NCI-H1105 (cell line): Measurements from ENCODE around the gene BMP7.

ENCODE experiments used
- DNase-seq: peaks from one replicate; lab custom pipeline; 2025; lab: John Stamatoyannopoulos, UW

Gene BMP7

DNA sequence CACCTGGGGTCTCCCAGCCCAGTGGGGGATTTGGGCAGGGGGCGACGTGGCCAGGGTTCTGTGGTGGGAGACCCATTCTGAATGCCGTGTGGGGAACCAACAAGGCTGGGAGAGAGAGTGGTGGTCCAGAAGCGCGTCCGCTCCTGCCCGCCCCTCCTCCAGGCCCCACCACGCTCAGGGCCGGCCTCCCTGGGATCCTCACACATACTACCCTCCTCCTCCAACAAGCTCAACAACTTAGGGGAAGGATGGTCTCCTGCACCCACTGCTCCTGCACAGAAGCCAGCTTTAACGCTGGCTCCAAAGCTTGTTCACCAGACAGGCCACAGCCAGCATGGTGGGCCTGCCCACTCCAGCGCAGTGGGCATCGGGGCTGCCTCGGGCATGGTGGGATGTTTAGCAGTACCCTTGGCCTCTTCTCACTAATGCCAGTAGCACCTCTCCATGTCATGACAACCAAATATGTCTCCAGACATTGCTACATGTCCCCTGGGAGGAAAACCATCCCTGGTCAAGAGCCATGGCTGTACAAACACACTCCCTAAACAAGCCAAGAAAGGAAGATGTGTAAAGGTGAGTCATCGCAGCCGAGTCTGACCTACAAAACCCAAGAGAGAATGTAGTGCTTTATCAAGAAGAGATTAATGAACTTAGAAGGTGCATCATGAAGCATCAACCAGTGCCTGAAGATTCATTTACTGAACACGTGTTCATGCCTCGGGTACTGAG is 75.7 kb downstream of the BMP7 start:
- no peak for DNase-seq

DNA sequence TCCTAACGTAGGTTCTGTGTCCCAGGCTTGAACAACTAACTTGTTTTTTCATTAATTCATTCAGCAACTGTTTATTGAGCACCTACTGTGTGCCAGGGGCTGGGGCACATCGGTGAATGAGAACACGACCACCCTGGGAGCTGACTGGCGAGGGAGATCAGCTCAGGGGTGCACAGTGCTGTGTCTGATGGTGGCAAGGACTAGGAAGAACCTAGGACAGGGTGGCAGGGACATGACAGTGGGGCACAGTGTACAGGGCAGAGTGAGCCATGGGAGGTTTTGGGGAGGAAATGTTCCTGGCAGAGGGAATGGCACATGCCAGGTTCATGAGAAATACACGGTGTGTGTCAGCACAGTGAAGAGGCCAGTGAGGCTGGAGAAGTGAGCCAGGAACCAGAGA is 76.7 kb downstream of the BMP7 start:
- no peak for DNase-seq

DNA sequence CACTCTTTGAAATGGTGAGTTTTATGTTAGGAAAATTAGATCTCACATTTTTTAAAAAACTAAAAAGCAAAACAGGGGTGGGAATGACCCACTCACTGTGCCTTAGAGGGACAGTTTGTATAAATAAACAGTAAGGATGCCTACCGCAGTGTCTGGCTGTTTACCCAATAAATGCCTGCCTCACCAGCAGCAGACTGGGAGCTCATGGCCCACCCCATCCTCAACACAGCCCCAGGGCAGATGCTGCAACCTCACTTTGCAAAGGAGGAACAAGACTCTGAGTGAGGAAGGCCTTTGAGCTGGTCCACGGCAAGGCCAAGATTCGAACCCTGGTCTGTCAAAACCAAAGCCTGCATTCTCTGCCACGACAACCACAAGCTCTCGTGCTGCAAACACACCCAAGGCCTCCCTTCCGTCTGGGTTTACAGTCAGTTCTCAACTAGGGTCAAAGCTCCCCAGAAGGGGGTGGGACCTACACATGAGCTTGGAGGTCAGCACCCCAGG is 77.8 kb downstream of the BMP7 start:
- DNase-seq: no peak

DNA sequence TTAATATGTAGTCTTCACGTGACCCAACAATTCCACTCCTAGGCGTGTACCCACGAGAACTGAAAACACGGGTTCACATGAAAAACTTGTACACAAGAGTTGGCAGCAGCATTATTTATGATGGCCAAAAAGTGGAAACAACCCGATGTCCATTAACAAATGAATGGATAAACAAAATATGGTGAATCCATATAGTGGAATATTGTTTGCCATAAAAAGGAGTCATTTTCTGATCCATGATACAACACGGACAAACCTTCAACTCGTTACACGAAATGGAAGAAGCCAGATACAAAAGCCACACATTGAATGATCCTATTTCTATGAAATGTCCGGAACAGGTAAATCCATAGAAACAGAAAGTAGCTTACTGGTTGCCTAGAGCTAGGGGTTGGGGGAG is 78.4 kb downstream of the BMP7 start:
- no peak for DNase-seq

DNA sequence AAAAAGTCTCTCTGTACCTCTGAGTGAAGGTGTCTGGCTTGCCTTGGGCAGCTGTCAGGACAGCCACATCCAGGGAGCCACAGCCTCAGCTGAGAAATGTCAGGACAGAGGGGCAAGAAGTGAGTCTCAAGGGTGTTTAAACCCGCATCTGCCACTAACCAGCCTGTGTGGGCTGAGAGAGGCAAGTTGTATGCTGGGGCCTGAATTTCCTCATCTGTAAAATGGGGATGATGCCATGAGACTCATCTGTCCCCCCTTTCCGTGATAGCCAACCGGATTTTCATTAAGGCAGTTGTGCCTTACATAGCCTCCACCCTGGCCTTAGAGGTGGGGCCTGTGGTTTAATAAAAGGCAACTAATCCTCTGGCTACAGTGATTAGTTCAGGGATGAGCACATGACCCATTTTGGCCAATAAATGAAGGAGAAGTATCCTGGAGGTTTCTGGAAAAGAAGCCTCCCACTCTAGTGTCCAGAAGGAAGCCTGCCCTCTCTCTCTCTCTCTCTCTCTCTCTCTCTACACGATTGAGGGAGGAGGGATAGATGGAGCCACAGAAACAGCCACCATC is 79.3 kb downstream of the BMP7 start:
- DNase-seq: no peak

DNA sequence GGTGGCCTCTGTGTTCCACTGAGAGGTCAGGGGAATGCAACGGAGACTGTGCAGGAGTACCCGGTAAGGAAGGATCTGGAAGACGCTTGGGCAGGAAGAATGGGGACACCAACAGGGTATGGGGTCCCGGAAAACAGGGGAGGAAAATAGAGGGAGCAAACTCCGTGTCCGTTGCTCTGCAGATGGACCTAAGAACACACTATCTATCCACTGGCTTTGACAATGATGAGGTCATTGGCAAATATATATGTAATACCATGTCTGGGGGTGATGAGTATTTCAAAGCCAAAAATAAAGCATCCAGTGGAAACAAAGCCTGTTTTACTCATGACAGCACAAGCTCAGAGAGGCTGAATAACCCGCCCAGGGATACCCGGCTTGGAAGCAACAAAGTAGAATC is 80.2 kb downstream of the BMP7 start:
- no peak for DNase-seq

DNA sequence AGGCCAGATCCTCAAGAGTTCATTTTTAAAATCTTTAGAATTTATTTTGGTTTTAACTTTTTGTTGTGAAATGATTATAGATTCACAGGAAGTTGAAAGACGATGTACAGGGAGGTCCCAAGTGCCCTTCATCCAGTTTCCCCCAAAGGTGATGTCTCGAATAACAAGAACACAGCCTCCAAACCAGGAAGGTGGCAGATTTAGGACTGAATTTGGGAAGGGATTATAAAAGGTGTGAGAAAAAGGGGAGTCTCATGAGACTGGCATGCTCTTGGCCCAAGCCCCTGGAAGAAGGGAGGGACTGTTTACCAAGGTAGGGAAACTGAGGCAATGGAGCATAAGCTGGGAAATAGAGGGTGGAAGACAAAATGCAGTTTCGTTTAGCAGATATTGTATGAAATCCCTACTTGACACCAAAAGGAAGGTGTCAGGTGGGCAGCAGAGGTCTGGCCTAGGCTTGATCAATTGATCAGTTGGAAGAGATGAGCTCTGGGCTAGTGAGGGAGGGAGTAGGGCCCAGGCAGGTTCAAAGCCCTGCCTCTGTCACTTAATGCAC is 81.2 kb downstream of the BMP7 start:
- no peak for DNase-seq

DNA sequence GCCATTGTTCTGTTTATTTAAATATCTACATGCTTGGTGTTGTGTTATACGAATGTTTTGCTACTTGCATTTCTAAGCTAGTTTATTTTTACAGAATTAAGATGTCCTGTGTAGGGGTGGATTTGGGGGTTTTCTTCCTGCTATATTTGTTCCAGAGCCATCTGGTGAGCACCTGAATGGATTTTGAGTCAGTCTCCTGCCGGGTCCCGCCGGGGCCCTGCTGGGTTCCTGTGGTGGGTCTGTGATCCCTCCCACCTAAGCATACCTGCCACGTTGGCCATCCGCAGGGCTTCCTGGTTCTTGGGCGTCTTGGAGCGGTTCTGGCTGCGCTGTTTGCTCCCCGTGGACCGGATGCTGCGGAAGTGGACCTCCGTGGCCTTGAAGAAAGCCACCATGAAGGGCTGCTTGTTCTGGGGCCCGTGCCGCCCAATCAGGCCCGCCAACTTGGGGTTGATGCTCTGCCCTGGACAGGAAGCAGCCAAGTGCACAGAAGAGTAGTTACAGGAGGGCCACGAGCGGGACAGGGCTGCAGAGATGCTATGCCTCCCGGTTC is 82.9 kb downstream of the BMP7 start:
- no peak for DNase-seq

DNA sequence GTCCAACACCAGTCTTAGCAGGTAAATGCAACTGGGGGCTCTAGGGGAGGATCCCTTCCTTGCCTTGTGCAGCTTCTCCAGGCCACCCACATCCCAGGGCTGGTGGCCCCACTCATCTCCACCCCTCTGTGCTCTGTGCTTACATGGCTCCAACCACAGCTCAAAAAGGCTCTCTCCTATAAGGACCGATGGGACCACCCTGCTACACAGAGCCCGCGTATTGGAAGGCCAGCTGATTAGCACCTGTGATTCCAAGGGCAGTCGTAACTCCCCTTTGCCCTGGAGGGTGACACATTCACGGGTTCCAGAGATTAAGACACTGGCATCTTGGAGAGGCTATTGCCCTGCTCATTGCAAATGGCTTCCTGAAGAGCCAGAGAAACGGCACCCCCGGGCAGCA is 84.8 kb downstream of the BMP7 start:
- no peak for DNase-seq

DNA sequence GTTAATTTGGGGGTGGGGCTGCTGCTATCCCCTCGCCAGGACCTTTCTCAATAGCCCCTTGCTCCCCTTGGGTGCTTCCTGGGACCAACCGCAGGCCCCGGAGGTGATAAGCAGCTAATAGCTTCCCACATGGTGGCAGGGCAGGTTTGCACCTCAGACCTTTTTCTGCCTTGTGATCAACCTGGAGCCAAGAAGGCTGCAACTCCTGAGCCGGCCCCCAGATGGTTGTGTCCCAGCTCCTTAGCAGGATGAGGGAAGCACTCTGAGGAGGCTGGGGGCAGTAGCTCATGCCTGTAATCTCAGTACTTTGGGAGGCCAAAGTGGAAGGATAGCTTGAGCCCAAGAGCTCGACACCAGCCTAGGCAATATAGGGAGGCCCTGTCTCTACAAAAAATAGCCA is 85.5 kb downstream of the BMP7 start:
- DNase-seq: no peak

DNA sequence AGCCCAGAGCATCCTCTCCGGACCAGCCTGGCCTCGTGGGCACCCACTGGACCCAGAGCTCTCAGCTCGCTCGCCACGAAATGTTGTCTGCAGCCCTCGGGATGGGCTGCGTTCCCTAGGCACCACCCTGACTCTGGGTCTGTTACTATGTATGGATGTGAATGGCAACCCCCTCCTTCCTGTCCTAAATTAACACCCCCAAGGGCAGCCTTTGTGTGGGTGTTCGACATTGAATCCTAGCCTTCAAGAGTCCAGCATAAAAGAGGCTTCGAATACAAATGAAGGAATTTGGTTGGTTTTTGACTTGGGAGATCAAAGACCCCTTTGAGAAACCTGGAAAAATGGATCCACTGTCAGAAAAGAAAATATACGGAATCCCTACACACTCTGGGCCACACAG is 86.1 kb downstream of the BMP7 start:
- no peak for DNase-seq

DNA sequence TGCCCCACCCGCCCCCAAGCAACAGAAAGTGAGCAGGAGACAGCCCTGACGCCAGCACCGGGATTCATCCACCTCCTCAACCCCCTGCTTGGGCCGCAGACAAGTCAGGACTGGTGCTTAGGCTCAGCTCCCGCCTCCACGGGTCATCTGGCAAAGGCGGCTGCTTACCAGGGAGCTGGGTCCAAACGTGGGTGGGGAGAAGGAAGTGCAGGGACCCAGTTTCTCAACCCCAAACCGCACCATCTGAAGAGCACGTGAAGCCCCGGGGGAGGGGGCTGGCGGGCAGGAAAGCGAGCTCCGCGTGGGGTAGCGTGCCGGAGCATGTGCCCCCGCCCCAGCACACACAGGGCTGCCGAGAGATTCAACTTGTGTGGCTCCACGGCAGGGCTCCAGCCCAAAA is 87.2 kb downstream of the BMP7 start:
- no peak for DNase-seq

DNA sequence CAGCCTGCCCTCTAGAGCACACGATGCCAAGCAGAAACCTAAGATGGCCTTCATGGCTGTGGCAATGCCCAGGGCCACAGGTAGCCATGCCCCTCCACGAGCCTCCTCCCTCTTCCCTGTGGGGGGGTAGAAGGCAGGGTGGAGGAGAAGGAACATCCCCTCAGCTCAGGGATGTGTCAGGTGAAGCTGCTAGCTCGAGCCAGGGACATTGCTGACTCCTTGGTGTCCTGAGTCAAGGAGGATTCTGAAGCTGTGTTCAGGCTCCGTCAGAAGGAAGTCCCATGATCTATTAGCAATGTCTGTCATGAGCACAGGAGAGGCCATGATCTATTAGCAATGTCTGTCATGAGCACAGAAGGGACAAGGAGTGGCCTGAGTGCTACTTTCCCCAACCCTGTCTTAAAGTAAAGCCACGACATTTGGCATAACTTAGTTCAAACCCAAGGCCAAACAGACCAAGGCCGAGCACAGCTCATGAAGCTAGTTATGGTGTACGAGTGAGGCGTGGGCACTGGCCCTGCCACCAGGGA is 87.8 kb downstream of the BMP7 start:
- DNase-seq: no peak

DNA sequence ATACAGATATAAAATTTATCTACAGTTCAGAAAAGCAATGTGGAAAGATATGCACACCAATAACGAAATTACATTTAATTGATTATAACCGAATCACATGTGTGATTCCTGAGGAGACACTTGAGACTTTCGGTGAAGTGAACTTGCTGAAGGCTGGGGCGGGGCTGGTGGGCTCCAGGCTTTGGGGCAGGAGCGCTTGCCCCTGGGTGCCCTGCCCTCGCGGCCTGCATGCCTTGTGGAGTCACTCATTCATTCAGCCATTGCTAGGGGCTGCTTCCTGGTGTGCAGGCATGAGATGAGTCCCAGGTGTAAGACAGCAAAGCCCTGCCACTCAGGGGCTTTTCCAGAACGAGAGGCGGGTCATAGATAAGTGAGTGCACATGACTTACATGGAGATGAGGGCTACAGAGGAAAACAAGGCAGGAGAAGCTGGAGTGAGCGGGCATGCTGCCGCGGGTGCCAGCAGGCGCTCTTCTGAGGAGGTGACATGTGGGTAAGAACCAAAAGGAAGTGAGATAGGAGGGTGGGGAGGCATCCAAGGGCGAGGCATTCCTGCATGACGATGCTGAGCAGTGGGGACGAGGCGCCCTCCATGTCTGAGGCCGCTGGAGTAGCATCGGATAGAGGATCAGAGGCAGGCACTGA is 88.7 kb downstream of the BMP7 start:
- no peak for DNase-seq

DNA sequence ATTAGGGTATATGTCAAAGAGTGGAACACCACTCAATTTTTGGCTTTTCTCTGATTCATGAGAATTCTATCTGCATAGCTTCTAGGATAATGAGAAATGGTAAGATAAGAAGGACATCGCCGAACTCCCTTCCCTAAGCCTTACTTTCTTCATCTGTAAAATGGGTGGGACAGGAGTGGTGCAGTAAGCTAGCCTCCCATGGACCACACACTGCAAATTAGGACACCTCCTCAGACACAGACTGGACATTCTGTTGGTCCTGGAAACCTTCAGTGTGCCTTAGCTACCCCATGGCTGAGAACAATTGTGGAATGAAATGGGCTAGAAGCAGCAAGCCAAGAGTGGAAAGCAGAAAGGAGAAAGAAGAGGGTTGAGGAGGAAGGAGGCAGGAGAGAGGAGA is 89.6 kb downstream of the BMP7 start:
- DNase-seq: no peak

DNA sequence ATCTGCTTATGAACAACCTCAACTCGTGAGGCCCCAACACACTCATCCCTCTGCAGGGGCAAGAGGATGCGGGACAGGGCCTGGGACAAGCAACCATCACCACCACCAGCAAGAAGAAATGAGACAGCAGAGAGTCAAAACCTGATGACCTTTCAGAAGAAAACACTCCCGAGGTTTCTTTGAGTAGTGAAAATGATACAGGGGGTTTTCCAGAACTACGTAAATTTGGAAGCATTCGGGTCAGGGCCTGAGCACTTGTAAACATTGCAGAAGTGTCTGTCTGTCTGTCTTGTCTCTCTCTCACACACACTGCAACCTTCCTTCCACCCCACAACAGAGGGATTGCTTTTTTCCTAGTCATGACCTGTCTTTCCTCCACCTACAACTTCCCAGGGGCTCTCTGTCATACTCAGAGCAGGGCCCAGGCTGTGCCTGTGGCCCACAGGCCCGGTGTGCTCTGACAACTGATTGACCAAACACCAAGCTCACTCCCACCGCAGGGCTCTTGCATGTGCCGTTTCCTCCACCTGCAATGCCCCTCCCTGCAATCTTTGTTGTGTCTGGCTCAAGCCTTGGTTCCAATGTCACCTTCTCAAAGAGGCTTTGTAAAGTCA is 90.9 kb downstream of the BMP7 start:
- no peak for DNase-seq

DNA sequence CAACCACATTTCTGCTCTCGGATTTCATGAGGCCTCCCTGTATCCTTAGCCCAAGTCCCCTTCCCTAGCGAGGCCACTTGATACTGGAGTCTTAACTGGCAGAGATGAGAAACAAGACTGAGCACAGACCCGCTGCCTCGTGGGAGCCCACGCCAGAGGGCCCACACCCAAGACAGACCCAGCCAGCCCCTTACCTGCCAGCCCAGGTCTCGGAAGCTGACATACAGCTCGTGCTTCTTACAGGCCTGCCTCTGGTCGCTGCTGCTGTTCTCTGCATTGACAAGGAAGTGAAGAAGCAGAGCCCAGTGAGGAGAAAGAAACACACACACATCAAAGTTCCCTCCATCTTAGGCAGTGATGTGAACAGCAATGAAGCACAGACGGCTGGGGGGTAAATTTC is 91.7 kb downstream of the BMP7 start:
- DNase-seq: no peak

DNA sequence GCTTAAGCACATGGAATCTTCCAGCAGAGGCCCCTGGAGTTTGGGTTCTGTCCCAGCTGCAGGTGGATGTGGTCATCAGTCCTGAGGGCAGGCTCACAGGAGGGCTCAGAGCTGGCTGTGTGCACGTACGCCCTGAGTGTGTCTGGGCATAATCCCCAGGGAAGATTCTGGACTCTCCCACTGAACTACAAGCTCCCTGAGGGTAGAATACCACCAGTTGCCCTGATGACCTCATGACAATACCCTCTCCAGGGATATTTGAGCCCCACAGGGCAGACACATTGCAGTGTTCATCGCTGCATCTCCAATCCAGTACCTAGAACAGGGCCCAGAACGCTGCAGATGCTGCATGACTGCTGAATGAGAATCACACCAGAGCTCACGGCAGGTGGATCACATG is 92.5 kb downstream of the BMP7 start:
- DNase-seq: no peak

DNA sequence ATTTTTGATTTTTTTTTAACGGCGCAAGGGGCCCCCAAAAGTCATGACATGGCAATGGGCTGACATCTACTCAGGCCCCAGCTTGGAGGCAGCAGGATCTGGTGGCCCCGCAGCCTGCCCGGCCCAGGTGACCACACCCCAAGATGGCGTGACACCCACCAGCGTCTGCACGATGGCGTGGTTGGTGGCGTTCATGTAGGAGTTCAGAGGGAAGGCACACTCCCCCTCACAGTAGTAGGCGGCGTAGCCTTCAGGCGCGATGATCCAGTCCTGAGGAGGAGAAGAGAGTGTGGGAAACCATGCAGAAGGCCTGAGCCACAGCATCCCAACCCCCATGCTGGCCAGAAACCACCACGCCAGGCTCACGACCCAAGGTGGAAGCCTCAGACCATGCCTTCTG is 93.4 kb downstream of the BMP7 start:
- DNase-seq: no peak

DNA sequence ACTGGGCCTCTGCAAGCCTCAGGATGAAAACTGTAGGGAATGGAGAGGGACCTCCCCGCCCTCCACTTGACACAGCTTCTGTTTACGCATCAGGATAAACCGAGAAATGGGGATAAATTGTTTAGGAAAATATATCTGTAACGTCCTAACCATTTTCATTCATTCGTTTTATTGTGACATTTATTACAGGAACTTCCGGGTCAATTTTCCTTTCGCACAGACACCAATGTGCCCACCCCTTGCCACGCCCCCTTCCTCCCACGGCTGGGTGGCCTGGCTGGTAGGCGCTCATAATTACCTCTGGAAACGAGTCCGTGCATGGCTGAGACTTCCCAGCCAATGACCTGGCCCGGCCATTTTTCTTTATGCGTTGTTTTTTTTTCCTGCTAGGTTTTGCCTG is 96.1 kb downstream of the BMP7 start:
- DNase-seq: no peak

DNA sequence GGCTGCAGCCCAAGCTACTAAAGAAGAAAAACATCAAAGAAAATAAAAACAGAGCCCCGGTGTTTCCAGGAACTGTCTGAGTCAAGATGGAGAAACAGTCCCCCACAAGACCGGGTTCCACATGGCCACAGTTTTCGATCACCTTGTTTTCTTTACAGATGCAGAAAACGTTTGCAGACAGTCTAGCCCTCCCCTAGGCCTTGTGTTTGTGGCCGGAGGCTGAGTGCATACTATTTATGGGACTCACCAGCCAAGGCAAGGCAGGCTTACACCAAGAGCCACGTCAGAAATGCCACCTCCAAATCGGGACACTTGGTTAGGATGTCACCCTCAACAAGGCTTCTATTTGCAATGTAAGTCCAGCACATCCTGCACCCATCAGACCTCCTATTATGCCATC is 97.3 kb downstream of the BMP7 start:
- DNase-seq: no peak

DNA sequence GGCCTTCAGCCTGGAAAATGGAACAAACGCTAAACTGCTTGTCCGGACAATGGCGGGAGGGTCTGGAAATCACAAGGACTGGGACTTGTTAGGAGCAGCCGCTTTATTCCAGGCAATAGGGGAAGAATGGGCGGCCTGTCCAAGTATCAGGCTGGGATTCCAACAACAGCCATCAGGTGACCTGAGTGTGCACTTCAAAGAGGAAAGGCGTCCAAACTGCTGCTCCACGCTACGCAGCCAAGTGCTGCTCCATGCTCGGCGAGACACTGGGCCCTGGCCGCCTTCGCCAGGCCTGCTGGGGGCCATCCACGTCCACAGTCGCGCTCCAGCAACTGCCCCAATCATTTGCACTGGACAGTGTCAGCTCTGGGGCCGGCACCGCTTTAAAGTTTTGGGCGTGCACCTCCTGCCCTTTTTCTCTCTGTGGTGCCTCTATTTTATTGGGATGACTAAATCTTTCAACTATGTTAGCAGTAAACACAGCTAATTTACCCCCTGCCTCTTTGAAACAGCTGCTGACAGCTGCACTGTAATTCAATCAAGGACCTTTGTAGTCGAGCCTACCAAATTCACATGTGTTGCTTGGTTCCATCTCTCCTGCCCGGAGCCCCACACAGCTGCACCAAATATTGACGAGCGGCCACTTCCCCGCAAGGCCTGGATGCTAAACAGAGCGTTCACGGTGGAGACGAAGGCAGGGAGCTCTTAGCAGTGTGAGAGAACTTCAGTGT is 98.3 kb downstream of the BMP7 start:
- DNase-seq: no peak
